GM18909 (cell line): ENCODE measurements around the gene SRRM4.

Experiments used
- ATAC-seq: cut with Tn5 transposase; IDR thresholded peaks from one replicate; pipeline ENCODE4 v1.9.1; 2021; ENCODE audit warnings: mild to moderate bottlenecking; ENCODE audit not compliant: unreplicated experiment, poor library complexity

Gene SRRM4

DNA sequence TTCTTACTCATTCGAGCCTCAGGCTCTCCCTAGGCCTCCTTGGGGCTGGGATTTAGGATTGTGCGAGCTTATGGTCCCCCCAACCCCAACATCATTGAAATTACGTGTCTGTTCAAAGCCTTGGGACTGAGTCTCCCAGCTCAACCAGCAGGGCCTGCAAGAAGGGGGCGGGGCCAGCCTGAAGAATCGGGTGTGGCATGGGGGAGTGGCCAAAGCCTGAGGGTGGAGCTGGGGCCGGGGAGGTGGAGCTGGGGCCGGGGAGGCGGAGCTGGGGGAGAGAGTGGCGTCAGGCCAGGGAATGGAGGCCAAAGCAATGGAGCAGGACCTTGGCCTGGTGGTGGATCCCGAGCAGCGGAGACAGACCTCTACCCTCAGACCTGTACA, 173.1 kb downstream of the SRRM4 start:
- ATAC-seq: no peak

DNA sequence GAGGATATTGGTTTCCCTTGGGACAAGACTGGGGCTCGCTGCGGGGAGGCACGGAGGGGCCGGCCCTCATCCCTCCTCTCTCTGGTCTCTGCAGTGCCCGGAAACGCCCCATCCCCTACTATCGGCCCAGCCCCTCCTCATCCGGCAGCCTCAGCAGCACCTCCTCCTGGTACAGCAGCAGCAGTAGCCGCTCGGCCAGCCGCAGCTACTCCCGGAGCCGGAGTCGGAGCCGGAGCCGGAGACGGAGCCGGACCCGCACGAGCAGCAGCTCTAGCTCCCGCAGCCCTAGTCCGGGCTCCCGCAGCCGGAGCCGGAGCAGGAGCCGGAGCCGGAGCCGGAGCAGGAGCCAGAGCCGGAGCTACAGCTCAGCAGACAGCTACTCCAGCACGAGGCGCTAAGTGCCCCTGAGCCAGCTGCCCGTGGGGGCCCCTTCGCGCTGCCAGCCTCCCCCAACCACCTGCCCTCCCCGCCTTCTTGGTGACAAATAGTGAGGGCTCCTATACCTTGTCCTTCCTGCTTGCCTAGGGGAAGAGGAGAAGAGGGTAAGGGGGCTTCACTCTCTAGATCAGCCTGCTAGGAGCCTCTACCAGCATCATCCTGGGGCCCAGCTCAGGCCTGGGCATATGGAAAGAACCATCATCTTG, 175.2 kb downstream of the SRRM4 start:
- ATAC-seq: no peak

- ATAC-seq: no peak
Measured at GRCh38 chr12:119157528-119157927, 176.2 kb downstream of the SRRM4 start.

DNA sequence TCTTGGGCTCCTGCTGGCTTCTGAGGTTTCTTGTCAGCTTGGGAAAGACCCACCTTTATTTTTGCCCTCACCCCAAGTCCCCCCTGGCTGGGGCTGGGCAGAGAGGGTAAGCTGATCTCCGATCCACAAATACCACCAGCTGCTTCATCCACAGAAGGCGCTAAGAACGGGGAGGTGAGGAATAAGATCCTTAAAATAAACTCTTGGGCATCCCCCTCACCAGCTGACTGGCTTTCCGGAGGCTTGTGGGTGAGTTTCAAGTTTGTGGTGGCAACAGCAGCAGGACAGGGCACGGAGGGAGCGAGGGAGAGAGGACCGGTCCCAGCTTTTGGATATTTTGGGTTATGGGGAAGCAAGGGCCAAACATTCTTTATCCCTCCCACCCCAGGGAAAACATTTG, 176.6 kb downstream of the SRRM4 start:
- ATAC-seq: no peak

GRCh38 chr12:119158402-119158801, 177.1 kb downstream of the SRRM4 start:
- ATAC-seq: no peak

- ATAC-seq: no peak
Measured at GRCh38 chr12:119159844-119160243, 178.5 kb downstream of the SRRM4 start.

DNA sequence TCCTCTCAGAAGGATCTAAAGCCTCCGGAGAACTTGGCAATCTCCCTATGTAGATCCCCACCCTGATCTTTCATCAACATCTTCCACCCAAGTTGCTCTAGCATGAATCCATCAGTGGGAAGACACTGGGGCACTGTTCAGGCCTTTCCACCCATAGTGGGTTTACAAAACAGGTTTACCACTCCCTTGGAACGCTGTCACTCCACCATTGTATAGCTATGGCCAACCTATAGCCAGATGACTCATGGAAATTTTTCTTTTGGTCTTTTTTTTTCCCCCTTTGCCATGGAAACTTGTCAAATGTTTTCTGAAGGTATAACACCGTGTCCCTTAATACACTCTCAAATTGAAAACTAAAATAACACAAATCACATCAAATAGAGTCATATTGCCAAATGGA, 186.6 kb downstream of the SRRM4 start:
- no peak for ATAC-seq

DNA sequence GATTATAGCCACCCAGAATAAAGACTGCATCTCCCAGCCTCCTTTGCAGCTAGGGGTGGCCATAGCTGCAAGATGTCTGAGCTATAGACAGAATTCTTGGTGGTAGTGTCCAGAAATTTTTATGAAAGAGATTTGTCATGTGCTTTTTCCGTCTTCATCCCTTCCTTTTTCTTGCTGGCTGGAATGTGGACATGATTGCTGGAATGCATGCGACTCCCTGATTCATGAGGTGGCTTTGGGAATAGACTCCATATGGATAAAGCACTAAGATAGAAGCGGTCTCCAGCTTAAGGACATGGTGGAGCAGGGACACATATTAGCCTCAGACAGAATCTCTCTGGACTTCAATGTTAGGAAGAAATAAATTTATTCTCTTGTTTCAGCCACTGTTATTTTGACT, 187.4 kb downstream of the SRRM4 start:
- ATAC-seq: no peak

DNA sequence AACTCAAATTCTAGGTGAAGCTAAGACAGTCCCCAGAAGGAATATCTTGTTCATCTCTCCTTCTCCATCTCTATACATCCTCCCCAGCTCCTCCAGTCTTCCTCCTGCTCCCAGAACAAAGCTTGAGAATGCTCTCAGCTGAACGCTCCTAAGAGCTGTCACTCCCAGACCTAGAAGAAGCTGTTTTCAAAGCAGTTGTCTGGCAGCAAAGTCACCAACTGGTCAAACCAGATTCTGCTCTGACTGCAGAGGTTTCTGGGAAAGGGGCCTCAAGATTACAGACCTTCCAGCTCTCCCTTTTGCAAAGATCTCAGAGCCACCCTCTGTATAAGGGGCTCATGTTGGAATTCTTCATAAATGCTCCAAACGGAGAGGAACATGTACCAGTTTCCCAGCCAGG, 187.8 kb downstream of the SRRM4 start:
- ATAC-seq: no peak

GRCh38 chr12:119171291-119171690, 189.9 kb downstream of the SRRM4 start:
- no peak for ATAC-seq

- ATAC-seq: no peak
Measured at GRCh38 chr12:119171691-119172425, 190.5 kb downstream of the SRRM4 start.

DNA sequence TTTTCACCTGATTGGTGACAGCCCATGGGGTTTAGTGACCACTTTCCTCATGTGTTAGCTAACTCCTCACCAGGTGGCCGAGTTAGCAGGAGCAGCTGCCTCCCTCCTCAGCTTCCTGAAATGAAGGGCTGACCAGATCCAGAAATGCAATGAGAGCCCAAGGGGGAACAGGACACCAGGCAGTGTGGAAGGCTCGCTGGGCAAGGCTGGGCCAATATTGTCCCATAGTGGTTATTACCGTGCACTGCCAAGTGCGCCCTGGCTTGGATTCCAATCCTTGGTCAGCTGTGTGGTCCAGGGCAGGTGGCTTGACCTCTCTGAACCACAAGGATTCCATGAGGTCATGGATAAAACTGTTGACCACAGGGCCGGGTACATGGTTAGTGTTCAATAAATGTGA, 193.7 kb downstream of the SRRM4 start:
- no peak for ATAC-seq

GRCh38 chr12:119176267-119177055, 195.1 kb downstream of the SRRM4 start:
- no peak for ATAC-seq

DNA sequence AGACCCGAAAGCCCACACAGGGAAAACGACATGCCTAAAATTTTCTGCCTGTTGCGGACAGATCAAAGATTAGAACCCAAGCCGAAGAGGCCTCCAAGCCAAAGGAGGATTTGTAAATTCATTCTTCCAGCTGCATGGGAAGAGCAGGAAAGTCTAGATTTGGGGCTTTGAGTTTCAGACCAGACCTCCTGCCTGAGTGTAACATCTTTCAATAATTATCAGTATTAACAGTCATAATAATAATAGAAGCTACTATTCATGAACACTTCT, 195.7 kb downstream of the SRRM4 start:
- no peak for ATAC-seq

- no peak for ATAC-seq
Measured at GRCh38 chr12:119177724-119178380, 196.5 kb downstream of the SRRM4 start.

DNA sequence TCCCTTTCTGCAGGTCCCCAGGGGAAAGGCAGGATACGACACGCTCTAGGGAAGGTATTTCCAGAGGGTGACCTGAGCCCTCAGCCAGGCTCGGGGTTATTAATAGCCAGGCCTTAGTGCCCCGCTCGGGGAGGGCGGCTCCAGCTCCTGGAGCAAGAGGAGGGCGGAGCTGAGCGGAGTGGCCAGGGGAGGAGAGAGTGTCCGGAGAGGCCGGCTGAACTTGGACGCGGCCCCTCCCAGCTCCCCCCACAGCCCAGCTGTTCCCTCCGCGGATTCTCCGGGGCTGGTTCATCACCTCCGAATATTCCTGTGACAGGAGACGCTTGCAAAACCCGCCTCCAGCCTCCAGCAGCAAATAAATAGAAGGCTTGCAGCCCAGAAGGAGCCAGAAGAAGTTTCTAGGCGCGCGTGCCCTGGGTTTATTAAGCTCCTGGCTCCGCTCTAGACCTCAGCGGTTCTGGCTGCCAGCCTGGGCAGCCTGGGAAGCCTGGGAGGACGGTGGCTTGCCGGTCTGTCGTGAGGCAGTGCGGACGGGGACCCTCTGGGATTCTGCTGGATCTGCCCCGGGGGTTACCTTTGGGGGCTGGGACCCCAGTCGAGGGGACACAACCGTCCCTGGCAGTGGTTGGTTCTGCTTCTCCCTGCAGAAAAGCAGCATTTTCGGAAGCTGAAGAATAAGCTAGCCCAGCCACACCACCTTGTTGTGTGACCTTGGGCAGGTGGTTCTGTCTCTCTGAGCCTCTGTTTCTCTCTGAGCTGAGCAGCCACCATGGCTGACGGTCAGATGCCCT, 197.4 kb downstream of the SRRM4 start, which contains the start of gene HSPB8:
TSS of gene HSPB8 (plus strand) at position 388 of the 791 bp plus-strand sequence. CDS start at position 770, 382 bp downstream.
- ATAC-seq: no peak

DNA sequence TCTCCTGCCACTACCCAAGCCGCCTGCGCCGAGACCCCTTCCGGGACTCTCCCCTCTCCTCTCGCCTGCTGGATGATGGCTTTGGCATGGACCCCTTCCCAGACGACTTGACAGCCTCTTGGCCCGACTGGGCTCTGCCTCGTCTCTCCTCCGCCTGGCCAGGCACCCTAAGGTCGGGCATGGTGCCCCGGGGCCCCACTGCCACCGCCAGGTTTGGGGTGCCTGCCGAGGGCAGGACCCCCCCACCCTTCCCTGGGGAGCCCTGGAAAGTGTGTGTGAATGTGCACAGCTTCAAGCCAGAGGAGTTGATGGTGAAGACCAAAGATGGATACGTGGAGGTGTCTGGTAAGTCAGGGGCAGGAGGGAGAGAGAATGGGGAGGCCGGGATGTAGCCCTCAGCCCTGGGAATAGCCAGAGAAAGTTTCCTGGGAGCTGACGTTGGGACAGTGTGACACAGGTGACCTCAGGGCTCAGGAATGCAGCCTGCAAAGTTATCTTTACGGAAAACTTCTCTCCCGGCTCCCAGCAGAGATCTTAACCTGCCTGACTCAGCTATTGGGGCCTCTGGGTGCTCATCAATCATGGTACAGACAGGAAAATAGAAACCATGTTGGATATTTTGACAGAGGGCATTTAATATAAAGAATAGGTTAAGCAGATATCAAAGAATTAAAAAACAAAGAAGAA, 198.1 kb downstream of the SRRM4 start:
- no peak for ATAC-seq

GRCh38 chr12:119180380-119181040, 199.2 kb downstream of the SRRM4 start:
- ATAC-seq: no peak

GRCh38 chr12:119181202-119181601, 199.9 kb downstream of the SRRM4 start:
- ATAC-seq: no peak
